ENCODE results near the gene HSBP1L1. TPM values are rescaled to one million over a fixed set of nuclear protein-coding genes. Genes with fewer than 3 reads are reported as not detected.

HSBP1L1 gene
- total RNA-seq: 10 to 100 TPM; 34.7 to 77.3 (median 62.2) TPM

- intact Hi-C loops (cut with DNase I; ENCODE audit: low total_unique reads): no loop called here
- WGBS, 2 donors: 7 to 11% methylated on average over 18 to 35 of the region's 73 CpGs
- no peak for TF ChIP-seq CTCF (IDR thresholded peaks at IDR 0.05)
- TF ChIP-seq POLR2A (IDR thresholded peaks at IDR 0.05): no peak
- peak within 1 kb of the TSS; percentile 77 for H3K4me3 ChIP-seq (ENCODE audit: low read depth, poor library complexity, severe bottlenecking)
- no peak for DNase-seq (ENCODE audit: low spot score in 2 of 2)
Observed at GRCh38 chr18:79964330-79965118, at the start of gene HSBP1L1. Gene HSBP1L1, plus strand, starts transcription at chr18:79964643. Its CDS starts 93 bp downstream, at chr18:79964736.

GRCh38 chr18:79915161-79916127 is 49.0 kb upstream of the HSBP1L1 start:
- peak in 1 of 2 donors; percentile 79 for DNase-seq (ENCODE audit: low spot score in 2 of 2)
- no peak overlapping the region for H3K4me3 ChIP-seq (ENCODE audit: low read depth, poor library complexity, severe bottlenecking)
- intact Hi-C loops (cut with DNase I; ENCODE audit: low total_unique reads): no loop called here
- no peak for TF ChIP-seq CTCF (IDR thresholded peaks at IDR 0.05)
- TF ChIP-seq POLR2A (IDR thresholded peaks at IDR 0.05): no peak
- 93 to 95% methylated on average over 44 to 46 of the region's 50 CpGs for WGBS, 2 donors

- DNase-seq (ENCODE audit: low spot score in 2 of 2): no peak
- intact Hi-C loops (cut with DNase I; ENCODE audit: low total_unique reads): no loop called here
- no peak overlapping the region for H3K4me3 ChIP-seq (ENCODE audit: low read depth, poor library complexity, severe bottlenecking)
- no peak for TF ChIP-seq POLR2A (IDR thresholded peaks at IDR 0.05)
- no peak for TF ChIP-seq CTCF (IDR thresholded peaks at IDR 0.05)
- WGBS, 2 donors: 69 to 80% methylated on average over 20 to 26 of the region's 26 CpGs
Observed at GRCh38 chr18:79916128-79916494, 48.3 kb upstream of the HSBP1L1 start.

- no peak overlapping the region for H3K4me3 ChIP-seq (ENCODE audit: low read depth, poor library complexity, severe bottlenecking)
- peak in 1 of 2 donors; percentile 80 for DNase-seq (ENCODE audit: low spot score in 2 of 2)
- TF ChIP-seq POLR2A (IDR thresholded peaks at IDR 0.05): no peak
- no peak for TF ChIP-seq CTCF (IDR thresholded peaks at IDR 0.05)
- intact Hi-C loops (cut with DNase I; ENCODE audit: low total_unique reads): no loop called here
- 96 to 99% methylated on average over 17 to 24 of the region's 24 CpGs for WGBS, 2 donors
Observed at GRCh38 chr18:79916546-79917168, 47.8 kb upstream of the HSBP1L1 start.

GRCh38 chr18:79917169-79917852 is 47.1 kb upstream of the HSBP1L1 start:
- DNase-seq (ENCODE audit: low spot score in 2 of 2): peak in 1 of 2 donors; percentile 67
- intact Hi-C loops (cut with DNase I; ENCODE audit: low total_unique reads): no loop called here
- 97% methylated on average over 24 to 25 of the region's 28 CpGs for WGBS, 2 donors
- no peak overlapping the region for H3K4me3 ChIP-seq (ENCODE audit: low read depth, poor library complexity, severe bottlenecking)
- no peak for TF ChIP-seq CTCF (IDR thresholded peaks at IDR 0.05)
- TF ChIP-seq POLR2A (IDR thresholded peaks at IDR 0.05): no peak
